Kidney (tissue), 14 donors: ENCODE results near the gene GPR157. TPM values are rescaled to one million over a fixed set of nuclear protein-coding genes. Genes with fewer than 3 reads are reported as not detected.
"Not testable (repeated sequence)": the region's sequence is repeated elsewhere in the genome, so short reads cannot be mapped to it uniquely, and the experiment has no call there.

ENCODE experiments used
- DNase-seq, 5 donors: peaks; one replicate each; pipeline ENCODE4 v3.0.0-alpha.2; 2013 to 2020
- FAIRE-seq: peaks from 2 replicates; lab custom pipeline; 2012; peaks lifted over from hg19 to GRCh38; lab: Jason Lieb, UNC
- H3K27ac ChIP-seq, 2 donors: one replicate each; pipeline ENCODE4 v1.7.0; 2013; ENCODE audit warnings: low read depth in 2 of 2, low read length in 2 of 2, inconsistent platforms in 1 of 2
- H3K27me3 ChIP-seq: one replicate; pipeline ENCODE4 v1.7.1; 2013; ENCODE audit warnings: low read length, inconsistent platforms; ENCODE audit not compliant: control insufficient read depth, insufficient read depth
- H3K36me3 ChIP-seq, 3 donors: one replicate each; pipeline versions ENCODE4 v1.7.0 to v1.7.1; 2013; ENCODE audit warnings: low read length in 3 of 3, control low read depth in 1 of 3, inconsistent platforms in 1 of 3; ENCODE audit not compliant: insufficient read depth in 3 of 3, control insufficient read depth in 2 of 3
- H3K4me1 ChIP-seq, 3 donors: one replicate each; pipeline versions ENCODE4 v1.7.0 to v1.7.1; 2013; ENCODE audit warnings: low read length in 3 of 3, inconsistent platforms in 1 of 3, low read depth in 1 of 3; ENCODE audit not compliant: control insufficient read depth in 2 of 3, insufficient read depth in 2 of 3
- H3K4me3 ChIP-seq, 3 donors: one replicate each; pipeline versions ENCODE4 v1.7.0 to v1.8.1; 2013; ENCODE audit warnings: low read length in 3 of 3, control low read depth in 1 of 3, inconsistent platforms in 1 of 3
- H3K9ac ChIP-seq, 3 donors: one replicate each; pipeline versions ENCODE4 v1.7.0 to v1.7.1; 2013; ENCODE audit warnings: low read length in 3 of 3, control low read depth in 1 of 3, inconsistent platforms in 1 of 3
- H3K9me3 ChIP-seq, 3 donors: one replicate each; pipeline versions ENCODE4 v1.7.0 to v1.7.1; 2013; ENCODE audit warnings: low read length in 3 of 3, control low read depth in 1 of 3, inconsistent platforms in 1 of 3; ENCODE audit not compliant: control insufficient read depth in 2 of 3, insufficient read depth in 1 of 3
- intact Hi-C: fragments of 100-400 bp; cut with DNase I; formaldehyde crosslinking; loops from one replicate; pipeline ENCODE4 v1.11.1; 2022
- polyA plus RNA-seq: library from polyadenylated mRNA; stranded (reverse); fragments of 350-450 nt; fragmentation: Illumina TruSeq; extraction: RNeasy Lipid Tissue Mini Kit (QIAGEN cat#74804); gene quantifications from one replicate; pipeline ENCODE4 v1.2.3, GENCODE V29; 2014; ENCODE audit warnings: low read depth, low replicate concordance; ENCODE audit not compliant: insufficient read depth
- total RNA-seq: library from RNA; stranded (reverse); fragmentation: NEBNext Ultra II Directional; extraction: Animal tissue kit (Norgen Biotek cat#: 25700); gene quantifications from one replicate; pipeline ENCODE4 v1.2.1, GENCODE V29; 2021
- TF ChIP-seq, protein P1 (sequence below): IDR thresholded peaks from 3 replicates; pipeline ENCODE4 v1.5.1; 2012; ENCODE audit warnings: mild to moderate bottlenecking, moderate library complexity, borderline replicate concordance; ENCODE audit not compliant: insufficient read depth; ENCODE audit errors: extremely low read depth
- donor health status: control.
- donor health status: control.
- donor health status: control.
- donor health status: control.
- donor health status: control.
- donor health status: DM: yes; HTN: yes; CAD: no.
- donor health status: Normal renal cell carcinoma (clear cell type).

The GPR157 gene
- total and polyA plus RNA-seq, 2 donors from 2014 or later = 3.2 to 9.1 TPM

GRCh38 chr1:9145021-9145668 is 16.2 kb upstream of the GPR157 start:
- TF ChIP-seq, protein P1, sequence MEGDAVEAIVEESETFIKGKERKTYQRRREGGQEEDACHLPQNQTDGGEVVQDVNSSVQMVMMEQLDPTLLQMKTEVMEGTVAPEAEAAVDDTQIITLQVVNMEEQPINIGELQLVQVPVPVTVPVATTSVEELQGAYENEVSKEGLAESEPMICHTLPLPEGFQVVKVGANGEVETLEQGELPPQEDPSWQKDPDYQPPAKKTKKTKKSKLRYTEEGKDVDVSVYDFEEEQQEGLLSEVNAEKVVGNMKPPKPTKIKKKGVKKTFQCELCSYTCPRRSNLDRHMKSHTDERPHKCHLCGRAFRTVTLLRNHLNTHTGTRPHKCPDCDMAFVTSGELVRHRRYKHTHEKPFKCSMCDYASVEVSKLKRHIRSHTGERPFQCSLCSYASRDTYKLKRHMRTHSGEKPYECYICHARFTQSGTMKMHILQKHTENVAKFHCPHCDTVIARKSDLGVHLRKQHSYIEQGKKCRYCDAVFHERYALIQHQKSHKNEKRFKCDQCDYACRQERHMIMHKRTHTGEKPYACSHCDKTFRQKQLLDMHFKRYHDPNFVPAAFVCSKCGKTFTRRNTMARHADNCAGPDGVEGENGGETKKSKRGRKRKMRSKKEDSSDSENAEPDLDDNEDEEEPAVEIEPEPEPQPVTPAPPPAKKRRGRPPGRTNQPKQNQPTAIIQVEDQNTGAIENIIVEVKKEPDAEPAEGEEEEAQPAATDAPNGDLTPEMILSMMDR = no peak
- Histone ChIP-seq H3K4me1 (no peaks in the 10 kb centered on the region), H3K9ac (no peak overlapping the region), H3K27me3 (no peaks in the 10 kb centered on the region), H3K4me3 (no peak overlapping the region), H3K36me3 (no peaks in the 10 kb centered on the region), H3K9me3 (no peaks in the 10 kb centered on the region), H3K27ac (no peak overlapping the region)
- DNase-seq (peak in 1 of 5 donors; percentile 59), FAIRE-seq (no peak)
- intact Hi-C loops = no loop called here

- H3K9ac ChIP-seq, H3K27me3 ChIP-seq, H3K9me3 ChIP-seq, intact Hi-C loops, H3K27ac ChIP-seq, H3K4me3 ChIP-seq, H3K36me3 ChIP-seq, H3K4me1 ChIP-seq, FAIRE-seq: not testable (repeated sequence)
- DNase-seq = peak in 1 of 5 donors; percentile 63
Observed at GRCh38 chr1:9144494-9144893, 15.6 kb upstream of the GPR157 start.

DNA sequence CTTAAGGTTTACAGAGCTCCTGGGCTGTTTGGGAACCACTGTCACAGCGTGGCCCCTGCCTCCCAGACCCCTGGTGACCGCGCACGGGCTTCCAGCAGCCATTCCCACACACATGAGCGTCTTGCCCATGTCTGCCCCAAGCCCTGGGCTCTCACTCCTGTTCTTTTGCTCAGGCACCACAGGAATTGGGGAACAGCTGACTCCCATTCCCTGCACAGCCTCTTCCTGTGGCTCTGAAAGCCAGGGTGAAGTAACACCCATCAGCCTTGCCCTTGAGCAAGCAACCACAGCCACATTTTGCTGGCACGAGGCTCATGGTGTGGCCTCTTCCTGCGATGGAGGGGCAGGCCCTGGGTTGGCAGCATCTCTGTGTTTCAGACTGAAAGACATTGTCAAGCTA is 14.3 kb upstream of the GPR157 start:
- TF ChIP-seq, protein P1 = no peak
- Histone ChIP-seq H3K9me3 (no peaks in the 10 kb centered on the region), H3K4me1 (no peaks in the 10 kb centered on the region), H3K9ac (no peak overlapping the region), H3K4me3 (no peak overlapping the region), H3K36me3 (no peaks in the 10 kb centered on the region), H3K27ac (no peak overlapping the region), H3K27me3 (no peaks in the 10 kb centered on the region)
- intact Hi-C loops = no loop called here
- FAIRE-seq (no peak), DNase-seq (peak in 1 of 5 donors; percentile 31)

DNA sequence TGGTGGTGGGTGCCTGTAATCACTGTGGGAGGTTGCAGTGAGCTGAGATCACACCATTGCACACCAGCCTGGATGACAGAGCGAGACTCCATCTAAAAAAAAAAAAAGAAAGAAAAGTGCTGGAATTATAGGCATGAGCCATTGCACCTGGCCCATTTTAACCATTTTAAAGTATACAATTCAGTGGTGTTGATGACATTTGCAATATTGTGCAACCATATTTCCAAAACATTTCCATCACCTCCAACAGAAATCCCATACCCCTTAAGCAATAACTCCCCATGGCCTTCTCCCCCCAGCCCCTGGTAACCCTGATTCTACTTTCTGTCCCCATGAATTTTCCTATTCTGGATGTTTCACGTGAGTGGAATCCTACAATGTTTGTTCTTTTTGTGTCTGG is 11.0 kb upstream of the GPR157 start:
- DNase-seq (no peak), FAIRE-seq (no peak)
- TF ChIP-seq, protein P1 = no peak
- Histone ChIP-seq H3K9ac (no peak overlapping the region), H3K9me3 (no peaks in the 10 kb centered on the region), H3K4me1 (no peaks in the 10 kb centered on the region), H3K36me3 (no peaks in the 10 kb centered on the region), H3K27me3 (no peaks in the 10 kb centered on the region), H3K27ac (no peak overlapping the region), H3K4me3 (no peak overlapping the region)
- intact Hi-C loops = no loop called here
